Occipital lobe (tissue), 2 donors: ENCODE results near the gene SLC6A13. TPM values are rescaled to one million over a fixed set of nuclear protein-coding genes. Genes with fewer than 3 reads are reported as not detected.
"Not testable (repeated sequence)": the region's sequence is repeated elsewhere in the genome, so short reads cannot be mapped to it uniquely, and the experiment has no call there.

Source experiments
- DNase-seq: peaks from one replicate; lab custom pipeline; 2025; lab: John Stamatoyannopoulos, UW
- total RNA-seq: library from RNA; depleted of rRNA; stranded (reverse); fragments of >200 nt; gene quantifications from one replicate; pipeline ENCODE4 v1.2.3, GENCODE V29; 2014

SLC6A13 gene
- total RNA-seq, 1 donor from 2014 or later, result 10.0 TPM

GRCh38 chr12:217029-217428 lies 45.6 kb downstream of the SLC6A13 start:
- DNase-seq, result not testable (repeated sequence)

DNA sequence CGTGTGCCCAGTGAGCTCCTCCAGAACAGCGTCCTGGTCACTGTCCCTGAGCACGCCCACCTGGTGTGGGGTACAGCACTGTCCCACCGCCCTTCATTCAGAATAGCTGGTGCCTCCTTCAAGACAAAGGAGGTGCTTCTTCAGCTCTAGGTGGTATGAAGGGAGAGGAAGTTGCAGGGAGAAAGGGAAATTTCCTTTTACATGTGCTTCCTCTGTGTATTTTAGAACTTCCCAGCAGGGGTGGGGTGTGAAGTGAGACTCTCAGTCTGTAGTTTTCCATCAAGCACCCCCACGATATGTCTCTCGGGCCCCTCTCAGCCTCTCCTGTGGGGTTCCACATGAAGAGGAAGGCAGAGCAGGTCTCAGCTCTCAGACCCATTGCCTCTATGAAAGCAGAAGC lies 47.5 kb downstream of the SLC6A13 start:
- DNase-seq, result no peak

DNA sequence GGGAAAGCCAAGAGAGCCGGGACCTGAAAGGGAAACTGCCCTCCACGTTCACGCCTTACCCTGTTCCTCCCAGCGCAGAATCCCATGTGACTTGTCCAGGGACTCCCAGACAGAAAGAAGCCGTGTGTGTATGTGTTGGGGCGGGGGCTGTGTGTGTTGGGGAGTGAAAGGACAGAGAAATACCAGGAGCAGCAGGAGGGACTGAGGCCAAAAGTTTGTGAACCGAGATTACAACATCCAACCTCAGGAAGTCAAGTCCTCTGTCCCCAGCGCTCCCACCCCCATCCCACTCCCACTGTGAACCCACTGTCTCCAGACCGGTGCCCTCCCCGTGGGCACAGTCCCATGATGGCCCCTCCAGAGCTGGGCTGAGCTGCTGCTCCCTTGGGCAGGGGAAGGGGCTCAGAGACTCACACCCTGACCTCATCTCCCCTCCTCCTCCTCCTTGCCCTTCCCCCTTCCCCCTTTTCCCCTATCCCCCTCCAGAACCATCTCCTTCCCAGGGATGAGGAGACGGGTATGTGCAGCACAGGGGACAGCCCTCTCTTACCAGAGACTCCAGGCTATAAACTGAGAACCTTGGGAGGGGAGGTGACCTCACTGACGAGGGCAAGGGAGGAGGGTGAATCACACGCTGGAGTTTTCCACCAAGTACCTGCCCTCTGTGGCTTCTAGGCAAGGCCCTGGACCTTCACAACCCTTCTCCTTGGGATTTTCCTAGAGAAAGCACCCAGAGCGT lies 48.5 kb downstream of the SLC6A13 start, which contains the start of gene SLC6A12:
Gene SLC6A12 (minus strand): TSS at position 155 of the 739 bp plus-strand sequence. CDS start 4,171 bp downstream, outside the sequence.
- no peak for DNase-seq

- DNase-seq, result no peak
These were observed 49.1 kb downstream of the SLC6A13 start for GRCh38 chr12:213527-213932.

DNA sequence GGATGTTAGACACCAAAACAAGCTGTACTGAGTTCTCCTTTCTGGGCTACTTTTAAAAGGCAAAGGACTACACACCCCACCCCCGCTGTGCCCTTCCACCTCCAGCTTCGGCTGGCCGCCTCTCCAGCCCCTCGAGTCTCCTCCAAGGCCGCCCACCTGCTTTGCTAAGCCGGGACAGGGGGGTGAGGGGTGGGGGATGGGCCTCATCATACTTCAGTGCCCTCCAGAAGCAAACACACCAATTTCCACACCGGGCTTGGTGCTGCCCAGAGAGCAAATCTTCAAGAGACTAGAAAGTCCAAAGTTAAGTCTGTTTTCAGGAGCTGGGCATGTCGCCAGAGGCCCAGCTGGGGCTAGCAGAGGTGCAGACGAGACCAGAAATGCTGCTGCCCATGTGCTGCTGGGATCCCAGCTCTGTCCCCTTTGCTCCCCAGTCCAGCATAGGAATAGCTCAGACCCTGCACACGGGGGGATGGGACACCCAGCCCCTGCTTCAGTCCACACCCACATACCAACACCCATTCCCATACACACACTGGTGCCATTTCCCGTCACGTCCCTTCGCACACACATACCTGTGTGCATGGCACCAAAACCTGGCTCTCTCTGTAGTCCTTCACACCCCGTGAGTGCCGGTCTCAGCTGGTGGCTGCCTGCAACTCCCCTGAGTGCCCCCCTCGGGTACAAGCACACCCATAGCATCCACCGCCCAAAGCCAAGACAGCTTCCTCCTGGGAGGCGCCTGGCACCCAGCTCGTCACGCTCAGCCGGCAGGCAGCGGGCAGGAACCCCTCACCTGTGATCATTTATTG lies 49.7 kb downstream of the SLC6A13 start:
- no peak for DNase-seq

- DNase-seq, result no peak
These were observed 50.3 kb downstream of the SLC6A13 start for GRCh38 chr12:212415-212714.

DNA sequence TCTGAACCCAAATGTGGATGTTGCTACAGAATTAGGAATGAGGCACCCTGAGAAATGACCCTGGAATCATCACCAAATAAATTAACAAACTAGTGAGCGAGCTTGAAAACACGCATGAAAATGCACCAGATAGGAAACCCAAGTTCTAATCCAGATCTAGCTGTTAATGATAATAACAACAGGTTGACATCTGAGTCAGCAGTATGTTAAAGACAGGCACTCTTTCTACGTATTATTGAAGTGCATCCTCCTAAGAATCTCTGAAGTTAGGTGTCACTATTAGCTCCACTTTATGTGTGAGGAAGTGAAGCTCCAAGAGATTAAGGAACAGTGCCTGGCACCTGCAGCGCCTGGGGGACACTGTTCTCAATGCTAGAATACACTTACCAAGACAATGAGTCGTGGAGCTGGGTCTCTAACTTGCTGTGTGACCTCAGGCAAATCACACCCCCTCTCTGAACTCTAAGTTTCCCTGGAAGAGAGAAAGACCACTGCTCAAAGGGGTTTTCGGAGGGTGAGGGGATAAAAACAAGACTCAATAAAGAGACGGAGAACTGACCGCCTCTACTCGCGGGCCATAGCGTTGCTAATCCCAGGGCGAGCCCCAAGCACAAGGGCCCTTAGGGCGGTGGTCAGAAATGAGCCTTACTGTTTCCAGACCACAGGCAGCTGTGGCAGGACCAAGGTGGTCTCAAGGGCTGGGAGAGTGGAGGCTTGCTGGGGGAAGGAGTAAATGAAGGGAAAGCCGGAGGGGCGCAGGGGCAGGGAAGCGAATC lies 50.8 kb downstream of the SLC6A13 start:
- DNase-seq, result no peak

DNA sequence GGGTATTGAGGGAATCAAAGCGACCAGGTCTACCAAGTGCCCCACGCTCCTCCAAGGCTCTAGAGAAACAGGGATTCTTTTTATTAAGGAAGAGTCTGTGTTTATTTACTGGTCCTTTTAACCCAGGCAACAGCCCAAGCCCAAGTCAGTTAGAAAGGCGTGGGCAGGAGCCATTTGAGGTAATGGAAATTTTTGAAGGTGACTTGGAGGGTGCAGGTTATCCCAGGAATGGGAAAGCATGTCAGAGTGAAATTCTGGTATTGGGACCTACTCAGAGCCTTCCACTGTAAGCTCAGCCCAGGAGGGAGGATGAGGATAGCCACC lies 51.5 kb downstream of the SLC6A13 start:
- DNase-seq, result no peak

GRCh38 chr12:210277-211141 lies 52.1 kb downstream of the SLC6A13 start:
- no peak for DNase-seq

DNA sequence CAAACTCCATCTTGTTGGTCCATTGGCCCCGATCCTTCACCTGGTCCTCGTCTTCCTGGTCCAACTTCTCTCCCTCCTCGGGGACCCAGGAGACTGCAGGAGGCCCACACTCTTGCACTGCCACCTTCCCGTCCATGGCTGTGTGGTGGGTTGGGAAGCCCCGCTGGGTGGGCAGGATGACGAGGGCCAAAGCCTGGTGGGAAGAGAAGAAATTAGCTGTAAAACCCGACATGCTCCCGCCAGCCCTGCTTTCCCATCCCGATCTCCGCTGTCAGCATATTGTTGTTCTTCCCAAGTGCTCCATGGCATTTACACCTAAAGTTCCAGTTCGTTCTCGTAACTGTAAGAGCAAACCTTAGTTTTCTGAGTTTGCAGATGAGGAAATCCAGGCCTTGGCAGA lies 52.8 kb downstream of the SLC6A13 start:
- no peak for DNase-seq

GRCh38 chr12:209246-209645 lies 53.4 kb downstream of the SLC6A13 start:
- no peak for DNase-seq

GRCh38 chr12:208813-209212 lies 53.8 kb downstream of the SLC6A13 start:
- no peak for DNase-seq

DNA sequence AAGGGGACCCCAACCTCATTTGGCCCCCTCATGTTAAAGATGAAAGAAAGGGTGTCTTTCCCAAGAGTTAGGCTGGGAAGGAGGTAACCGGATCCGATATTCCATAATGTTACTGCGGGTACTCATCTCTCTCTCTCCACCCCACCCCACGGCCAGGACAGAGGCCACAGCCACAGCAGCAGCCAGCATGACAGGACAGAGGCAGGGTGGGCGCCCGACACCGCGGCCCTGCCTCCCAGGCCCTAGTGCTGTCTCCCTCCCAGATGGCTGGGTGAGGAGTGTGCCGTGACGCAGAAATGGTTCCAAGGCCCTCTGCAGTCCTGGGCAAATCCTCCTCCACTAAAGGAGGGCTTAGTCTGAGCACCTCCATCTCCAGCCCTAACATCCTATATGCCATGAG lies 54.8 kb downstream of the SLC6A13 start:
- no peak for DNase-seq

- no peak for DNase-seq
These were observed 55.7 kb downstream of the SLC6A13 start for GRCh38 chr12:206746-207440.

- DNase-seq, result no peak
These were observed 57.6 kb downstream of the SLC6A13 start for GRCh38 chr12:205026-205425.

GRCh38 chr12:204261-204678 lies 58.4 kb downstream of the SLC6A13 start:
- no peak for DNase-seq

- no peak for DNase-seq
These were observed 59.0 kb downstream of the SLC6A13 start for GRCh38 chr12:203462-204260.

- DNase-seq, result no peak
These were observed 59.6 kb downstream of the SLC6A13 start for GRCh38 chr12:203074-203461.

DNA sequence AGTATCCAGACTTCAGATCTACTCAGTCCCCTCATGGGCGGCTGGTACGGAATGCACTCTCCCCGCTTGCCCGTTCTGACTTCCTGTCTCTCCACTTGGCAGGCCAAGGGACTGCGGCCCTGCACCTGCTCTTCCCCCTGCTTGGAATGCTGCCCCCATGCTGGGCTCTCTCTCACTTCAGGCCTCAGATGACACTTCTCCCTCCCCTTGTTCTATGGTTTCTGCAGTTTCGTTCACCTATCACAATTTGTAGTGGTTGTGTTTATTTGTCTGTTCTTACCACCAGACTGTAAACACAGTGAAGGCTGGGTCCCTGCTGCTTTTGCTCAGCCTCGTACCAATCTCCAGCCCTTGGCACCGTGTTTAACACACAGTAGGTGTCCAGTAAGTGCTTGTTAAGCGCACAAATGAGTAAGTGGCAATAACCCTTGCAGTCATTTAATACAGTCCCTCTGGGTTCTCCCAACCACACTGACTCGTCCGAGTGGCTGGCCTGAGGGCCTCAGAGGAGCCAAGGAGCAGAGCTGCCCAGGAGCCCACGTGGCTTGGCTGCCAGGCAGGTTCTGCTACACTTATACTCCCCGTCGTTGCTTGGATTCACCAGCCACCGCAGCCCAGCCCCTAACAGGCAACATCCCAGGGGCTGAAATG lies 60.4 kb downstream of the SLC6A13 start:
- no peak for DNase-seq
